ENCODE measurements around the gene CDK5. TPM values are rescaled to one million over a fixed set of nuclear protein-coding genes. Genes with fewer than 3 reads are reported as not detected.

The CDK5 gene
- total RNA-seq, 1 experiment from 2014 or later: 36.9 TPM

DNA sequence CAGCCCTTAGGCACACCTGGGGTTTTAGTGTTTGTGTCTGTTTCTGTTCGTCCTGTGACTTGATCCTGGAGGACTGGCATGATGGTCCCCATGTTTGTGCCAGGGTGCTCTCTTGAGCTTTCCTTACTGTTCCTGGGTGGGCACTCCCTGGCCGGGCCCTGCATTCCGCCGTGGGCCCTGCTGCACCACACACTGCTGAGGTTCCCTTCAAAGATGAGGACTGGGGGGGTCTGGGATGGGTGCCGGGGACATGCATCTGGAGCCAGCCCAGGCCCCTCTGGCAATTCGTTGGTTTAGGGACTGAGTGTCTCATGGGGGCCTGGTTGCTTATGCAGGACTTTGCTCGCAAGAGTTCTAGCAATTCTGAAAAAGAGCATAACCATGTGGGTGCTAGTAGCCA is 33.3 kb upstream of the CDK5 start:
- DNase-seq: no peak
- H3K27me3 ChIP-seq (ENCODE audit: control insufficient read depth, insufficient read depth, low read length): peaks cover 12% of the 10 kb centered on the region; the same call in 1 of the 2 replicates
- no peaks in the 10 kb centered on the region; the same call in 1 of the 2 replicates for H3K36me3 ChIP-seq (replicated peaks; ENCODE audit: control insufficient read depth, insufficient read depth, low read length)
- no peak overlapping the region for H3K4me3 ChIP-seq (ENCODE audit: insufficient read depth, low read depth, low read length)

DNA sequence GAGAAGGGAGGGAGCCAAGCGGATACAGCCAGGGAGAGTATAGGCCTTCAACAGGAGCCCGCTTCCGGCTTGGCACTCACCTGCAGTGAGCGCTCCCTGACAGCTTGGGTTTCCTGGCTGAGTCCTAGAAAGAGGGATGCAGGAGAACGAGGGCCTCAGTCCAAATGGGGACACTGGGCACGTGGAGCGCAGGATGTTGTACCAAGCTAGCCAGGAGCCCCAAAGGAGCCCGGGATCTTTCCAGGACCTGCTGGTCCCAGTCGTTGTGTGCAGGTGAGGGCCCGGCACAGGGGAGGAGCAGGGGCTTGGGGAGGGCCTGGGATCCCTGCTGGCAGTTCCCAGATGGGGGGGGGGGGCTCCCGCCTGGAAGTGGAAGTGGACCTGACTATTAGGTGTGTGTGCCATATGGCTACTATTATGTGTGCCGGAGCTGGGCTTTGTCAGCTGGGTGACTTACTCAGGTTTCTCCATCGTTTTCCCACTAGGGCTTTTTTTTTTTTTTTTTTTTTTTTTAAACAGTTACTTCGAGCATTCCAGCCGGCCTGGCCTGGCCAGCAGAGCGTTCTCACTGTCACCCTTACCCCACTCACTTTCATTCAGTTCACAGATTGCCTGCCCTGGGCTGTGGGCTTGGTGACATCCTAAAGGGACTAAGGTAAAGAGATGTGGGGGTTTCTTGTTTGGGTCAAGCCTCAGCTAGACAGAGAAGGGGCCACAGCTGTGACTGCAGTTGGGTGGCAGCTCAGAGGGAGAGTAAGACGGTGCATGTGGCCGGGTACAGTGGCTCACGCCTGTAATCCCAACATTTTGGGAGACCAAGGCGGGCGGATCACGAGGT is 32.4 kb upstream of the CDK5 start:
- H3K36me3 ChIP-seq (replicated peaks; ENCODE audit: control insufficient read depth, insufficient read depth, low read length): no peaks in the 10 kb centered on the region; the same call in 1 of the 2 replicates
- peaks cover 12% of the 10 kb centered on the region; the same call in 1 of the 2 replicates for H3K27me3 ChIP-seq (ENCODE audit: control insufficient read depth, insufficient read depth, low read length)
- peak; percentile 40 for DNase-seq
- H3K4me3 ChIP-seq (ENCODE audit: insufficient read depth, low read depth, low read length): no peak overlapping the region

DNA sequence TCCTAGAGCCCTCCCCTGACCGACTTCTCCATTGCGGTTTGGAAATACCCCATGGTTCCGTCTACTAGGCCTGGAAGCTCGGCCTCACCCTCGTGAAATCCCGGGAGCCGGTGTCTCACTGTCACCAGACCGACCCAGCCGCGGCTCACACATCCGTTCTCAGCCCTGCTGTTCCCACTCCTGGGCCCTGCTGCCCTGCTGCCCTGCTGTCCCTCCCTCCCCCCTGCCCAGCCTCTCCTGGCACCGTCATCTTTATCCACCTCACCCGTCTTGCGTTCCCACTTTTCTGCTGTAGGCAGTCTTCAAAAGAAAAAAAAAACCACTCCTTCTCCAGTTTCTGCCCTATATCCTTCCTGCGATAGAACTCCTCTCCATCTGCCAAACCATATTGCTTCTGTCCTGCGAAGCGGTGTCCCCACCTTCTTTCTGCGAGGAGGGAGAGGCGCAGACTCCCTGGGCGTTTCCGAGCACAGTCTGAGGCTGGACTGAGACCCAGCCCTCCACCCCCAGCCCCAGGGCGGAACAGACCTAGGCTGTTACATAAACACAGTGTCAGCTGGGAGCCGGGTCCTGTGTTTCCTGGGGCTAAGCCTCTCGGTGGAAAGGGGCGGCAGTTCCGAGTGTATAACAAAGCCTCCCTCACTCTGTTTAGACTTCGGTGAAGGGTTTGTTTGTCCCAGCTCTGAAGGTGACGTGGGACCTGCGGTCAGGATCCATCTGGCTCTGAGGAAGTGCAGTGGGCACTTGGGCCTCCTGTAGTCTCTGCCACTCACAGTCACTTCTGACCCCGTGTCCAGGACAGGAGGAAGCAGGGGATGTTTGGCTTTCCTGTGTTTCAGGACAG is 31.4 kb upstream of the CDK5 start:
- peak; percentile 80 for DNase-seq
- Histone ChIP-seq H3K36me3 (replicated peaks; ENCODE audit: control insufficient read depth, insufficient read depth, low read length) (no peaks in the 10 kb centered on the region; the same call in 1 of the 2 replicates), H3K4me3 (ENCODE audit: insufficient read depth, low read depth, low read length) (no peak overlapping the region; the same call in 1 of the 2 replicates)

DNA sequence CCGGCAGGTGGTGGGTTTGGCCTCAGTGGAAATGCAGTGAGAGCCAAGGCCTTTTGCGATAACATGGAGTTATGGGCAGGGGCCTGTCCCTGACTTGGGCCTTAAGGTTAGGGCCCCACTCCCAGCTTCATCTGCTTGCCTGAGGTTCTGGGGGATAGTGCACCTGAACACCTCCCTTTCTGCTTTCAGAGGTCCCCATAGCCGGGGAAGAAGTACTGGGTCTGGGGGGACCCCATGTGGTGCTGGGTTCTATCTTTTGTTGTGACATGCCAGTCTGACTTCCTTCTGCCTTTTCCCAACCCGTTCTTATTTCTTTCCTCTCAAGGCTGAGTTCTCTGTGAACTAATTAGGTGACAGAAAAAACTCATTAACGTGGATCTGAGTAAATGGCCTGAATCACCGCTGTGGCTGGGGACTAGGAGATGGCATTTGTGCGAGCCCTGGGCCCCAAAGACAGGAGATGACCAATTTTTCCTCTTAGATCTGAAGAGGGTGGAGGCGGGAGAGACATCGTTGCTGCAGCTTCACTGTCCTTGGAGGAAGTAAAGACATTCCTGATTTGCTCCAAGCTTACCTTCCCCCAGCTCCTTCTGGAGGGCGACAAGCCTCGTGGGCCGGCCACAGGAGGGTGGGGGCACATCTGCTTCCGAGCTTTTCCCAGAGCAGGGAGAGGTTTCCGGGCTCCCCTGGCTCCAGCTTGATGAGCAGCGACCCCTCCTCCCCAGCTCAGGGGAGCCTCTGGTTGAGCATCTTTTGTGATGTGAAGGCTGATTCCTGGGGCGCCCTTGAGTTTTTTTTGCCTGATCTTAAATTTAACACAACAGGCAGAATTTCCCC is 30.5 kb upstream of the CDK5 start:
- H3K27me3 ChIP-seq (ENCODE audit: control insufficient read depth, insufficient read depth, low read length): peaks cover 17% of the 10 kb centered on the region; the same call in 1 of the 2 replicates
- peak; percentile 76 for DNase-seq

More for the DNA sequence above, 31.4 kb upstream of the CDK5 start:
- peaks cover 15% of the 10 kb centered on the region; the same call in 1 of the 2 replicates for H3K27me3 ChIP-seq (ENCODE audit: control insufficient read depth, insufficient read depth, low read length)

DNA sequence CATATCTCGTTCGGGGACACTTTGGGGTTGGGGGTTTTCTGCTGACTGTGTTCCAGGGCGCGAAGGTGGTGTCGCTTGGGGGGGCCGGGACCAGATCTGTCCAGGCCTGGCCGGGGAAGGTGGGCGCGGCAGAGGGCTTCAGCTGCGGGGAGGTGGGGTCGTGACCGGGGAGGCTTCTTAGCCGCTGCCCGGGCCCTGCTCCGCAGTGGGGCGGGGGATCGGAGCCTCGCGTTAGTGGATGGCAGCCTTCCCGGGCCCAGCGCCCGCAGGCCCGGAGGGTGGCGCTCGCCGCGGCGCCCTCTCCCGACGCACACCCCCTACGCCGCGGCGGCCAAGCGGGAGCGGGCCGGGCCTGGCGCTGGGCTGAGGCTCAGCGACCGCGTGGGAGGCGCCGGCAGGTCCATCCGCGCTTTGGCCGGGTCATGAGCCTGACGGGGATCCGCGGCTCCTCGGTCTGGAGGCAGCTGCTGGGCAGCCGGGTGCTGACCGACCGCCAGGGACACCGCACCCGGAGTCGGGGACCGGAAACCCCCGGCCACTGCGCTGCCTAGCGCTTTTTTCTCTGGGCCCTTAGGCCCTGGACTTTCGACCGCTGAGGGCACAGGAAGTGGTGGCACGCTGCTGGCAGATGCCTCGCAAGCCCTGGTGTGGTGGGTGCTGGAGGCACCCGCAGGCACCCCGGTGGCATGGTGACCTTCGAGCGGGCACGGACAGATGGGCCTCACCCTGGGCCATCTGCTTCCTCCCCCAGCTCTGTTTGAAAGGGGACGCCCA is 29.7 kb upstream of the CDK5 start:
- no peaks in the 10 kb centered on the region for H3K36me3 ChIP-seq (replicated peaks; ENCODE audit: control insufficient read depth, insufficient read depth, low read length)
- peak overlapping the region; percentile 90 for H3K4me3 ChIP-seq (ENCODE audit: insufficient read depth, low read depth, low read length)
- DNase-seq: peak; percentile 83
- H3K27me3 ChIP-seq (ENCODE audit: control insufficient read depth, insufficient read depth, low read length): peaks cover 17% of the 10 kb centered on the region; the same call in 1 of the 2 replicates

More for the DNA sequence above, 30.5 kb upstream of the CDK5 start:
- peak overlapping the region; percentile 90 for H3K4me3 ChIP-seq (ENCODE audit: insufficient read depth, low read depth, low read length)
- no peaks in the 10 kb centered on the region for H3K36me3 ChIP-seq (replicated peaks; ENCODE audit: control insufficient read depth, insufficient read depth, low read length)

DNA sequence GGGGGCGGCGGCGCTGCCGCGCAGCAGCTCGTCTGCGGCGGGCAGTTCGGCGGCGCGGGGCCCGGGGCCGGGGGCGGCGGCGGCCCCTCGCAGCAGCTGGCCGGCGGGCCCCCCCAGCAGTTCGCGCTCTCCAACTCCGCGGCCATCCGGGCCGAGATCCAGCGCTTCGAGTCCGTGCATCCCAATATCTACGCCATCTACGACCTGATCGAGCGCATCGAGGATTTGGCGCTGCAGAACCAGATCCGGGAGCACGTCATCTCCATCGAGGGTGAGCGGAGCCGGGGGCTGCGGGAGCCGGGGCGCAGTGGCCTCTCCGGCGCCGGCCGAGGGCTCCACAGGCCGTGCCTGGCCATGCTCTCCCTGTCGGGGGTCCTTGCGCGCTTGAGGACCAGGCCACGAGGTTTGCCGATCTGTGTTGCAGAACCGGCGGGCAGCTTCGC is 29.1 kb upstream of the CDK5 start:
- Histone ChIP-seq H3K36me3 (replicated peaks; ENCODE audit: control insufficient read depth, insufficient read depth, low read length) (no peaks in the 10 kb centered on the region), H3K4me3 (ENCODE audit: insufficient read depth, low read depth, low read length) (peak overlapping the region; percentile 90), H3K27me3 (ENCODE audit: control insufficient read depth, insufficient read depth, low read length) (peaks cover 17% of the 10 kb centered on the region; the same call in 1 of the 2 replicates)
- DNase-seq: peak; percentile 79

DNA sequence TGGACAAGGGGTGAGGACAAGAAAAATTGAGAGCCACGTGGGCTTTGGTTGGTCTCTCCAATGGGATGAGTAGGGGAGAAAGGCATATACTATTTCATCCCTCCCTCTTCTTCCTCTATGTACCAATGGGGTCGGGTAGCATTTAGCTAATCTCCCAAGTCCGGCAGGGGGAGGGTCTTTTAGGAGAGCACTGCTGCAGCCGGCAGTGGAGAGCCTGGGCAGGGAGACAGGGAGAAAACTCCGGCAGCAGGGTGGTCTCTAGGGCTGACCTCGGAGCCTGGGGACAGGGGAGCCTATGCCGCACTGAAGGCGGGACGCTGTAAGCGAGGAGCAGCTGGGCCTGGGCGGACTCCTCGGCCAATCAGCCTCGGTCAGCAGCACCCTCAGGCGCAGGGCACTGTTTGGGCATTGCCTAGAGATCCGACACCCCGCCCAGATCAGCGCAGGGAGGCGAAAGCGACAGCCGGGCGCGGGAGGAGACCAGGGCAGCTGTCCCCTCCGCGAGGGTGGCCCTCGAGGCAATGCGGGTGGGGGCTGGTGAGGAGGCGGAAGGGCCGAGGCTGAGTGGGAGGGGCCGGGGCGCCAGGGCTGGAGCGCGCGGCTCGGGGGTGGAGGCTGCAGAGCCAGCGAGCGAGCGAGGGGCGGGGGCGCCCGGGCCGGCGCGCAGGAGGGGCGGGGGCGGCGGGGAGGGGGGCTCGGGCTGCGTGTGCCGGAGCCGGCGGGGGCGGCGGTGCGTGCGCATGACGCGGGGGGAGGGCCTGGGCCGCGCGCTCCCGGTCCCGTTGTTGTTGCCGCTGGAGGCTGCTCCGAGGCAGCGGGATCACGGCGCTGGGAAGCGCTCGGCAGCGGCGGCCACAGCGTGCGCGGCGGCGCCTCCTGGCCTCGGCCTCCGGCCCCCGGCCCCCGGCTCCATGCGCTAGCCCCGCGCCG is 28.3 kb upstream of the CDK5 start, which contains the start of gene AGAP3:
TSS of gene AGAP3 (plus strand) at position 785 of the 930 bp plus-strand sequence. CDS start 267 bp downstream, outside the sequence.
- H3K36me3 ChIP-seq (replicated peaks; ENCODE audit: control insufficient read depth, insufficient read depth, low read length): no peaks in the 10 kb centered on the region
- DNase-seq: peak; percentile 99
- peaks cover 17% of the 10 kb centered on the region; the same call in 1 of the 2 replicates for H3K27me3 ChIP-seq (ENCODE audit: control insufficient read depth, insufficient read depth, low read length)
- H3K4me3 ChIP-seq (ENCODE audit: insufficient read depth, low read depth, low read length): peak within 1 kb of the TSS; percentile 90

DNA sequence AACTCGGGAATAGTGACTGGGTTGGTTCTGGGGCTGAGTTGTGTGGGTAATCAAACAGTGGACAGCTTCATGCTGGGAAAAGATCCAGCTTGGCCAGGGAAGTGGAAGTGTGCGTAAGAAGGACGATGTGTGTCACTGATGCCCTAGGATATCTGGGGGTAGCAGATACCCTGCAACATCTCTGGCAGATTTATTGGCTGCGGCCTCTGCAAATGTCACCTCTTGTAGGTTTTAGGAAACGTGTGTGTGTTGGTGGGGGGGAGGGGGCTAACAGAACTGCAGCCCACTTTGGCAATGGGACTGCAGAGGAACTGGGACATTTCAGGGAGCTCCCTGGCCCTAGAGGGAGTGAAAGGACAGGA is 27.6 kb upstream of the CDK5 start:
- DNase-seq: no peak
- Histone ChIP-seq H3K36me3 (replicated peaks; ENCODE audit: control insufficient read depth, insufficient read depth, low read length) (no peaks in the 10 kb centered on the region), H3K27me3 (ENCODE audit: control insufficient read depth, insufficient read depth, low read length) (peaks cover 17% of the 10 kb centered on the region; the same call in 1 of the 2 replicates), H3K4me3 (ENCODE audit: insufficient read depth, low read depth, low read length) (peak overlapping the region; percentile 78; the same call in 1 of the 2 replicates)

DNA sequence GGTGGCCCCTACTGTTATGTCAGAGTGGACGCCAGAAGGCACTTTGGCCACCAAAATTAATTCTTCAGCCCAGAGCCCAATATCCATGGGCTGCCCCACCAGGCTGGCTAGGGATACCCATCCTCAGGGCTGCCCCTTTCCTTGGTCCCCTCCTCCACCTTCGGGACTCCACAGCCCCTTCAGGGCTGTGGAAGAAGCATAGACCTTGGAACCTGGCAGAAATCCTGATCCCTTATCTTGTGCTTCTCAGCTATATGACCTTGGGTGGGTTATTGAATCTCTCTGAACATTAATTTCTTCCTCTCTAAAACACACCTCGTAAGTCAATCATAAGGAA is 26.1 kb upstream of the CDK5 start:
- Histone ChIP-seq H3K4me3 (ENCODE audit: insufficient read depth, low read depth, low read length) (peak overlapping the region; percentile 73), H3K27me3 (ENCODE audit: control insufficient read depth, insufficient read depth, low read length) (peaks cover 17% of the 10 kb centered on the region; the same call in 1 of the 2 replicates), H3K36me3 (replicated peaks; ENCODE audit: control insufficient read depth, insufficient read depth, low read length) (no peaks in the 10 kb centered on the region; the same call in 1 of the 2 replicates)
- peak; percentile 63 for DNase-seq

DNA sequence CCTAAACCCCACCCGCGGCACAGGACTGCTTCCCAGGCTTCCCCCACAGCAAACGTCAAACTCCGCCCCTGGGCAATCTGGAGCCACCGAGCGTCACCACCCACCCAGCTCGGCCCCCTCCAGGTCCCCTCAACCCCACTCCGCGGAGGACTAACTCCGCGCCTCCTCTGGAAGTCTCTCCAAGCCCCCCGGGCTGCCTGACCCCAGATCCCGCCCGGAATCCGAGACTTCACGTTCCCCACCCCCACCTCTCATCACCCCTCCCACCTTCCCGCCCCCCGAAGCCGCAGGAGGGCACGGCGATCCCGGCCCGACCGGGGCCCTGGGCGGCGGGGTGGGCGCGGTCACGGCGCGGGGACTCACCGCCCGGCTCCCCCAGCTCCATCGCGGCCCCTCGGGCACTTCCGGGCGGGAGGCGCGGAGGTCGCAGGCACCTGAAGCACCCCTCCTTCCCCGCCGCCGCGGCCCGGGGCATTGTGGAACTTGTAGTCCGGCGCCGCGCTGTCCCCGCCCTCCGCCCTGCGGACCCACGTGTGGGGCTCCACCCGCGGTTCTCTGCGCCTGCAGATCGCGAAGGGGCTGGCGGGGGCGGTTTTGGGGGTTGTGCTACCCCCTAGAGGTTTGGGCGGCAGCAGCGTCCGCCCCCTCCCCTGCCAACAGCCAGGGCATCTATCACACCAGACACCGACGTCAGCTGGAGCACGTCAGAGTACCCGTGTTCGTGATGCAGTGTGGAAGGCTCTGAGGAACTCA is 25.6 kb upstream of the CDK5 start, which contains the start of gene TMUB1:
TSS of gene TMUB1 (minus strand) at position 423 of the 753 bp plus-strand sequence. CDS start 930 bp downstream, outside the sequence.
- DNase-seq: peak; percentile 93
- Histone ChIP-seq H3K4me3 (ENCODE audit: insufficient read depth, low read depth, low read length) (peak within 1 kb of the TSS; percentile 73), H3K27me3 (ENCODE audit: control insufficient read depth, insufficient read depth, low read length) (peaks cover 17% of the 10 kb centered on the region; the same call in 1 of the 2 replicates)

DNA sequence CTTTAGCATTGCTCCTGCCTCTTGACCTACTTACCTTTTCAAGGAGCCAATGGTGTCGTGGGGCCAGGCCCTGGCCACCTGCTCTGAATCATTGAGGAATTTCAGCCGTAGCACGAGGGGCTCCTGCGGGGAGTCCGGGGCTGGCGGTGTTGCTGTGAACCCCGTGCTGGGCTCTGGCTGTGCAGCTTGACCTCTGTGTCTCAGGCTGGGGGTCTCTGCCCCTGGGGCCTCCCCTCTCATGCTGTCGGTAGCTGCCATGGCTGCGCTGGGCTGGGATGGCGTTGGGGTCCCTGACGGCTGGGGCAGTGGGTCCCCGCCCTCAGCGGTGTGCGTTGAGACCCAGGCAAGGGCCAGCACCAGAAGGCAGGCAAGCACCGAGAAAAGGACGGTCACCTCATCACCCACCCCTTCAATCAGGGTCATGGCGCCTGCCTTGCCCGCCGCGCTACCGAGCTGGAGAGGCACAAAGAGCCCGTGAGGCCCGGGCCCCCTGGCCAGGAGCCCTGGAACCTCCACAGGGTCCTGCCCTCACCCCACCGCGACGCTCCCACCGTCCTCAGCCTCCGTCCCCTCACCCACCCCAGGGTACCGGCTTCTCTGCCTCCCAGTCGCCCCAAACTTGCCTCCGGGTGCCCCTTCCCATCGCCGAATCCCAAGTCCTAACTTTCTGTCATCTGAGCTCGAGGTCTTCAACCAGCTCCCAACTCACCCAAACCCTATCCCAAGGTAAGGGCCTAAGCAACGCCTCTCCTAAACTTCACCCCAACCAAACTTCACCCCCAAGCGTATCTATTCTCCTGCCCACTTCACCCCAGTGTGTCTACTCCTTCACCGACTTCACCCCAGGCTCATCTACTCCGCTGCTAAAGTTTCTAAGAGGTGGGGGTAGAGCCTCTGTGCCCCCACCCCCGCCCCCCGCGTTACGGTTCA is 24.7 kb upstream of the CDK5 start:
- Histone ChIP-seq H3K27me3 (ENCODE audit: control insufficient read depth, insufficient read depth, low read length) (peaks cover 10% of the 10 kb centered on the region; the same call in 1 of the 2 replicates), H3K4me3 (ENCODE audit: insufficient read depth, low read depth, low read length) (peak overlapping the region; percentile 73), H3K36me3 (replicated peaks; ENCODE audit: control insufficient read depth, insufficient read depth, low read length) (no peaks in the 10 kb centered on the region; the same call in 1 of the 2 replicates)
- DNase-seq: peak; percentile 52

More for the DNA sequence above, 25.6 kb upstream of the CDK5 start, which contains the start of gene TMUB1:
- H3K36me3 ChIP-seq (replicated peaks; ENCODE audit: control insufficient read depth, insufficient read depth, low read length): no peaks in the 10 kb centered on the region; the same call in 1 of the 2 replicates
